ENCODE measurements around the gene DGKG.

DNA sequence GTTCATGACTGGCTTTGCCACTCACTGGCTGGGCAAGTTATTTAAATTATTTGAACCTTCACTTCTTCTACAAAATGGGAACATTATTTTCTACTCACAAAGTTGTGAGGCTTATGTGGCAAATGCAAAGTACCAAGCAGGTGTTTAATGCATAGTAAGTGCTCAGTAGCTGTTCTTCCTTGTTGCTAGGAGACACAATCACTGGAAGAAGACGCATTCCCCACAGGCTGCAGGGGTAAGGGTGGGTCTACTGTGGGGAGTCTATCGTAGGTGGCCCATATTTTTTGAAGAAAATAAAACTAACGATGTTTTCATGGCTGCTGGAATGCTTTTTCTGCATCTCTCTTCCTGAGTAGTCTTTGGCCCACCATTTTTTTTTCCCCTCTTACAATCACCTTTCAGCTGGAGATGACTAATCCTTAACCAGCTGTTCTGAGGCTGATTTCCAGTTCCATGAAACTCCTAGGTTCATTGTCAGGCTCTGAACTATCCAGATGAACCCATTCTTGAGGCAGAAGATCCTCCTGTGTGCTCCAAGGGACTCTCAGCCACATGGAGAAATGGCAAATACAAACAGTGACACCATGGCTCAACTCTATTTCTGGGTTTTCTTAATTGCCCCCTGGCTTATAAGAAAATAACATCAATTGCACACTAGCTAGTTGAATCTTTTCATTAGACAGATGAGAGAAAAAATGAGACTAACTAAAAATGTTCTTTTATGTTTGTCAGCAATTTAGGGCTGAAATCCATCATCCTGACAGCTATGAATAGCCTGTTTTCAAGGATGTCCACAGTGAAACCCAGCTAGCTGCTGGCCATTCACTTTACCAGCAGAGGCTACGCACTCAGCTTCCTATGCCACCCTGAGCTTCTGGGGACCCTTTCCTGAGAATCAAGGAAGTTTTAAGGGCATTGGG is 144.9 kb downstream of the DGKG start:
- no peak for TF ChIP-seq YY1 (IDR thresholded peaks at IDR 0.05; ENCODE audit: insufficient read depth, insufficient read length)
- TF ChIP-seq SUZ12 (IDR thresholded peaks at IDR 0.05; ENCODE audit: extremely low read depth, insufficient read depth, insufficient read length) = no peak

All from NT2/D1 (cell line).